ENCODE results near the gene PTPRG. TPM values are rescaled to one million over a fixed set of nuclear protein-coding genes. Genes with fewer than 3 reads are reported as not detected.

PTPRG gene
- total and polyA plus RNA-seq, 2 of the 13 experiments (the other 11 are each of a cell fraction or from before 2014, with no cell fraction given), result 8.0 to 25.3 TPM

DNA sequence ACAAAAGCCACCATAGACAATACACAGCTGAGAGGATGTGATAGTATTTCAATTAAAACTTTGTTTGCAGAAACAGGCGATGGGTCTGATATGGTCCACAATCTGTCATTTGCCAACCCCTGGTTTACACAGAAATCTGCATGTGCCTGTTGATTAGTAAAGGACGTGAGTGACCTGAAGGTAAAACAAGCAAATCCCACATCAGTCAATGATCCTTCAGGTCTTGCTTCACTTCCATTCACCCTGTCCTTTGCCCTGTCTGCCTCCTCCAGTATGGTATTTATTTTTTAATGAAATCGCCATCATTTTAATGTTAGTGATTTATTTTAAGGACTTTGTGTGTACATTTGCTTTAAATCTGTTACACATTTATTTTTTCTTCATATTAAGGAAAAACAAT is 645.8 kb downstream of the PTPRG start (continued):
- TF ChIP-seq ZFX (CRISPR knock-in tag; IDR thresholded peaks at IDR 0.05; ENCODE audit: low read depth) (no peak), ZNF260 (CRISPR knock-in tag; IDR thresholded peaks at IDR 0.05; ENCODE audit: borderline replicate concordance, low read depth) (no peak), JUNB (CRISPR knock-in tag; IDR thresholded peaks at IDR 0.05; ENCODE audit: borderline replicate concordance) (no peak), ERF (CRISPR knock-in tag; IDR thresholded peaks at IDR 0.05) (no peak), REST (IDR thresholded peaks at IDR 0.05; ENCODE audit: borderline replicate concordance in 1 of 2, low read depth in 1 of 2, low read length in 2 of 2) (no peak), RFX5 (IDR thresholded peaks at IDR 0.05; ENCODE audit: low read depth, low read length) (no peak), ELF3 (CRISPR knock-in tag; IDR thresholded peaks at IDR 0.05) (no peak)
- TF ChIP-seq, protein P1, sequence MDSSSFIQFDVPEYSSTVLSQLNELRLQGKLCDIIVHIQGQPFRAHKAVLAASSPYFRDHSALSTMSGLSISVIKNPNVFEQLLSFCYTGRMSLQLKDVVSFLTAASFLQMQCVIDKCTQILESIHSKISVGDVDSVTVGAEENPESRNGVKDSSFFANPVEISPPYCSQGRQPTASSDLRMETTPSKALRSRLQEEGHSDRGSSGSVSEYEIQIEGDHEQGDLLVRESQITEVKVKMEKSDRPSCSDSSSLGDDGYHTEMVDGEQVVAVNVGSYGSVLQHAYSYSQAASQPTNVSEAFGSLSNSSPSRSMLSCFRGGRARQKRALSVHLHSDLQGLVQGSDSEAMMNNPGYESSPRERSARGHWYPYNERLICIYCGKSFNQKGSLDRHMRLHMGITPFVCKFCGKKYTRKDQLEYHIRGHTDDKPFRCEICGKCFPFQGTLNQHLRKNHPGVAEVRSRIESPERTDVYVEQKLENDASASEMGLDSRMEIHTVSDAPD (CRISPR knock-in tag; IDR thresholded peaks at IDR 0.05), result no peak

DNA sequence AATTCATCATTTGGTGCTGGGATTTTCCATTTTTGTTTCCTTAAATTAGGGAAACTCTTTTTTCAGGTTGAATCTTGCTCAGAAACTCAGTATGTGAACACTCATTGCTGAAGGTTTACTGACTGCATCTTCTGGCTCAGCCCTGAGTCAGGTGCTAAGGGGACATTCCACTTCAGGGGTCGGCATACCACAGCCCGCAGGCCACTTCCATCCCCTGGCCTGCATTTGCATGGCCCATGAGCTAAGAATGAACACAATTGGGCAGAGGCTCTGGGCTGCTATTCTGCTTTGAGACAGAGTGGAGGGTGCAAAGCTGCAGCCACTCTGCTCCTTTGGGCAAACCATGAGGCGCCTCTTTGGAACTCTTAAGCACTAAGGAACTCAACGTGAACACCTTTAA is 647.0 kb downstream of the PTPRG start:
- H3K79me2 ChIP-seq (ENCODE audit: insufficient read depth, low read length), result no peaks in the 10 kb centered on the region
- H3K27me3 ChIP-seq (ENCODE audit: control insufficient read depth in 1 of 2, insufficient read depth in 2 of 2, low read length in 2 of 2), result no peaks in the 10 kb centered on the region
- FAIRE-seq (no peak), ATAC-seq (no peak), DNase-seq (ENCODE audit: low spot score) (no peak)
- intact Hi-C loops (cut with micrococcal nuclease; ENCODE audit: unreplicated experiment) (no loop called here), in situ Hi-C loops (cut with HindIII; ENCODE audit: extremely low pct_ligation_motif_present, low pct_unique_long_range_greater_than_20kb) (loop anchor here (10.0 kb wide), 1 partner anchor 346 kb away; no protein-coding TSS in a partner anchor)
- no peak overlapping the region for H3K4me2 ChIP-seq (ENCODE audit: low read depth, low read length)
- CTCF ChIA-PET (ENCODE audit: low intra/inter-chr PET ratio, low total read pairs), result no interaction called here
- 90% methylated on average over 2 of the region's 4 CpGs for WGBS (ENCODE audit: low lambda C conversion rate)
- peaks cover 2 to 19% of the 10 kb centered on the region in 2 experiments; a peak in 3 of 5 replicates for H3K36me3 ChIP-seq (replicated peaks in 1 of 2; ENCODE audit: control insufficient read depth in 1 of 2, insufficient read depth in 2 of 2, low read length in 2 of 2)
- no TSS peak for BruUV-seq (replicated peaks)
- H3K9me3 ChIP-seq (ENCODE audit: low read length), result no peaks in the 10 kb centered on the region
- H3K4me3 ChIP-seq (replicated peaks in 1 of 3; ENCODE audit: insufficient read depth in 1 of 3, low read depth in 2 of 3, low read length in 3 of 3), result no peak overlapping the region
- no peak overlapping the region for H3K9ac ChIP-seq (ENCODE audit: insufficient read depth, low read depth, low read length)
- no peak overlapping the region for H3K27ac ChIP-seq (ENCODE audit: extremely low read length, insufficient read depth, low read length)
- no peaks in the 10 kb centered on the region for H3K4me1 ChIP-seq (ENCODE audit: insufficient read depth, low read length)
- POLR2A ChIA-PET, result no interaction called here
- no peaks in the 10 kb centered on the region for H4K20me1 ChIP-seq (ENCODE audit: insufficient read depth, low read length)
- no peak overlapping the region for H2AFZ ChIP-seq (ENCODE audit: low read length)
- no peak for TF ChIP-seq ARNTL (CRISPR knock-in tag; IDR thresholded peaks at IDR 0.05)
- no peak for TF ChIP-seq ZNF782 (CRISPR knock-in tag; IDR thresholded peaks at IDR 0.05; ENCODE audit: borderline replicate concordance)
- no peak for TF ChIP-seq ZNF598 (CRISPR knock-in tag; IDR thresholded peaks at IDR 0.05; ENCODE audit: borderline replicate concordance)
- TF ChIP-seq ZNF101 (CRISPR knock-in tag; IDR thresholded peaks at IDR 0.05; ENCODE audit: borderline replicate concordance, low read depth), result no peak
- TF ChIP-seq MBNL3 (CRISPR knock-in tag; conservative IDR thresholded peaks at IDR 0.05), result no peak
- no peak for TF ChIP-seq ZBTB39 (CRISPR knock-in tag; IDR thresholded peaks at IDR 0.05)
- TF ChIP-seq ZNF713 (CRISPR knock-in tag; IDR thresholded peaks at IDR 0.05), result no peak
- no peak for TF ChIP-seq FOXJ3 (CRISPR knock-in tag; IDR thresholded peaks at IDR 0.05; ENCODE audit: borderline replicate concordance)
- TF ChIP-seq, protein P2, sequence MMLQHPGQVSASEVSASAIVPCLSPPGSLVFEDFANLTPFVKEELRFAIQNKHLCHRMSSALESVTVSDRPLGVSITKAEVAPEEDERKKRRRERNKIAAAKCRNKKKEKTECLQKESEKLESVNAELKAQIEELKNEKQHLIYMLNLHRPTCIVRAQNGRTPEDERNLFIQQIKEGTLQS (CRISPR knock-in tag; IDR thresholded peaks at IDR 0.05), result no peak

Data from HepG2 (cell line).